ENCODE results near the gene GPD2.

DNA sequence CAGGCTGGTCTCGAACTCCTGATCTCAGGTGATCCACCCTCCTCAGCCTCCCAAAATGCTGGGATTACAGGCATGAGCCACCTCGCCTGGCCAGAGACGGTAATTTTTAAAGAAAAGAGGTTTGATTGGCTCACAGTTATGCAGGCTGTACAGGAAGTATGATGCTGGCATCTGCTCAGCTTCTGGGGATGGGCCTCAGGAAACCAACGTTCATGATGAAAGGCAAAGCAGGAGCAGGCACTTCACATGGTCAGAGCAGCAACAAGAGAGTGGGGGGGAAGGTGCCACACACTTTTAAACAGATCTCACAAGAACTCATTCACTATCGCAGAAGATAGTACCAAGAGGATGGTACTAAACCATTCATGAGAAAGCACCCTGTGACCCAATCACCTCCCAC, 38.0 kb upstream of the GPD2 start:
- TF ChIP-seq POLR2AphosphoS5 (IDR thresholded peaks at IDR 0.05; ENCODE audit: low read depth, low read length) (no peak), HDAC2 (IDR thresholded peaks at IDR 0.05; ENCODE audit: borderline replicate concordance in 1 of 2, low read depth in 2 of 2, low read length in 2 of 2) (no peak), RXRA (IDR thresholded peaks at IDR 0.05; ENCODE audit: insufficient read depth, low read depth, low read length) (no peak), TBP (IDR thresholded peaks at IDR 0.05; ENCODE audit: low read depth, low read length) (no peak)
- TF ChIP-seq, protein P1, sequence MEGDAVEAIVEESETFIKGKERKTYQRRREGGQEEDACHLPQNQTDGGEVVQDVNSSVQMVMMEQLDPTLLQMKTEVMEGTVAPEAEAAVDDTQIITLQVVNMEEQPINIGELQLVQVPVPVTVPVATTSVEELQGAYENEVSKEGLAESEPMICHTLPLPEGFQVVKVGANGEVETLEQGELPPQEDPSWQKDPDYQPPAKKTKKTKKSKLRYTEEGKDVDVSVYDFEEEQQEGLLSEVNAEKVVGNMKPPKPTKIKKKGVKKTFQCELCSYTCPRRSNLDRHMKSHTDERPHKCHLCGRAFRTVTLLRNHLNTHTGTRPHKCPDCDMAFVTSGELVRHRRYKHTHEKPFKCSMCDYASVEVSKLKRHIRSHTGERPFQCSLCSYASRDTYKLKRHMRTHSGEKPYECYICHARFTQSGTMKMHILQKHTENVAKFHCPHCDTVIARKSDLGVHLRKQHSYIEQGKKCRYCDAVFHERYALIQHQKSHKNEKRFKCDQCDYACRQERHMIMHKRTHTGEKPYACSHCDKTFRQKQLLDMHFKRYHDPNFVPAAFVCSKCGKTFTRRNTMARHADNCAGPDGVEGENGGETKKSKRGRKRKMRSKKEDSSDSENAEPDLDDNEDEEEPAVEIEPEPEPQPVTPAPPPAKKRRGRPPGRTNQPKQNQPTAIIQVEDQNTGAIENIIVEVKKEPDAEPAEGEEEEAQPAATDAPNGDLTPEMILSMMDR (IDR thresholded peaks at IDR 0.05; ENCODE audit: control extremely low read depth in 1 of 3, insufficient read depth in 1 of 3, low read depth in 1 of 3, low read length in 3 of 3), result no peak

Measured in H1 (cell line).